K562 (cell line): ENCODE measurements around the gene AFAP1. TPM values are rescaled to one million over a fixed set of nuclear protein-coding genes. Genes with fewer than 3 reads are reported as not detected.

Source experiments
- ATAC-seq: fragments of 200-7000 bp; cut with Tn5 transposase; 3 replicates; pipeline ENCODE4 v1.9.1; 2020; ENCODE audit warnings: moderate library complexity
- BruUV-seq: library from RNA; stranded (reverse); fragments of 400-500 nt; replicated peaks from 2 replicates; lab custom pipeline; 2021; lab: Mats Ljungman, UMichigan
- CTCF ChIA-PET: fragments of 300-600 bp; formaldehyde crosslinking; extraction: SDS; loops from one replicate; lab custom pipeline; 2021; ENCODE audit warnings: low intra/inter-chr PET ratio; lab: Yijun Ruan, JAX
- POLR2A ChIA-PET: fragments of 300-600, 350-650 bp; sonication (Branson Sonifier 250); formaldehyde crosslinking; extraction: SDS; loops from one replicate; lab custom pipeline; 2021; ENCODE audit warnings: antibody characterized with exemption, inconsistent platforms; lab: Yijun Ruan, JAX
- DNase-seq, 4 experiments: peaks; one replicate each; pipeline versions ENCODE4 v3.0.0 to v3.0.0-alpha.2; 2011 to 2018; ENCODE audit warnings: low spot score in 3 of 4, mixed read lengths in 3 of 4; ENCODE audit errors: extremely low read depth in 1 of 4
- FAIRE-seq: peaks from 2 replicates; lab custom pipeline; 2011; peaks lifted over from hg19 to GRCh38; lab: Jason Lieb, UNC
- H2AFZ ChIP-seq: 2 replicates; pipeline ENCODE4 v1.6.0; 2011; ENCODE audit warnings: low read depth, low read length, control low read depth, inconsistent platforms
- H3K27ac ChIP-seq: fragments of 200-600 bp; 3 replicates; pipeline ENCODE4 v1.8.0; 2011; ENCODE audit warnings: low read depth, mild to moderate bottlenecking, control low read depth, inconsistent platforms, low read length, moderate library complexity, mixed read lengths; ENCODE audit errors: extremely low read depth
- H3K27me3 ChIP-seq, 2 experiments: fragments of 300-600 bp in 1 of 2; 2 replicates in 1 of 2; 3 replicates in 1 of 2; pipeline versions ENCODE4 v1.6.0 to v1.8.0; 2011; ENCODE audit warnings: inconsistent platforms in 2 of 2, low read length in 2 of 2, mild to moderate bottlenecking in 1 of 2, mixed read lengths in 1 of 2, moderate library complexity in 1 of 2; ENCODE audit not compliant: control insufficient read depth in 2 of 2, insufficient read depth in 2 of 2
- H3K36me3 ChIP-seq: fragments of 300-600 bp; 3 replicates; pipeline ENCODE4 v1.8.0; 2011; ENCODE audit warnings: mild to moderate bottlenecking, low read length, inconsistent platforms; ENCODE audit not compliant: control insufficient read depth, insufficient read depth
- H3K4me1 ChIP-seq, 2 experiments: fragments of 200-600 bp in 1 of 2; replicated peaks in 1 of 2; 2 replicates in 1 of 2; 3 replicates in 1 of 2; pipeline versions ENCODE4 v1.5.1 to v1.8.0; 2011; ENCODE audit warnings: inconsistent platforms in 2 of 2, low read length in 2 of 2, mild to moderate bottlenecking in 1 of 2, mixed read lengths in 1 of 2, moderate library complexity in 1 of 2; ENCODE audit not compliant: control insufficient read depth in 2 of 2, insufficient read depth in 2 of 2
- H3K4me2 ChIP-seq: 2 replicates; pipeline ENCODE4 v1.6.1; 2011; ENCODE audit warnings: low read length, control low read depth, inconsistent platforms, mixed read lengths; ENCODE audit not compliant: insufficient read depth
- H3K4me3 ChIP-seq: fragments of 200-600 bp; sonication (generic), shearing (Covaris generic); 2 replicates; pipeline ENCODE4 v1.5.1; 2016; ENCODE audit warnings: control low read depth, inconsistent platforms
- H3K79me2 ChIP-seq: fragments of 200-600 bp; 3 replicates; pipeline ENCODE4 v1.8.0; 2011; ENCODE audit warnings: low read length, inconsistent platforms; ENCODE audit not compliant: control insufficient read depth, insufficient read depth
- H3K9ac ChIP-seq, 2 experiments: 2 replicates each; pipeline versions ENCODE4 v1.6.0 to v1.6.1; 2011; ENCODE audit warnings: low read depth in 2 of 2, low read length in 2 of 2, control low read depth in 1 of 2, inconsistent platforms in 1 of 2, mild to moderate bottlenecking in 1 of 2, mixed read lengths in 1 of 2; ENCODE audit not compliant: insufficient read depth in 1 of 2
- H3K9me1 ChIP-seq: one replicate; pipeline ENCODE4 v1.6.0; 2011; ENCODE audit warnings: inconsistent platforms, mild to moderate bottlenecking, low read length, moderate library complexity; ENCODE audit not compliant: control insufficient read depth, insufficient read depth
- H3K9me3 ChIP-seq: replicated peaks from 2 replicates; pipeline ENCODE4 v1.5.1; 2011; ENCODE audit warnings: low read depth, low read length, inconsistent platforms; ENCODE audit not compliant: control insufficient read depth, insufficient read depth
- H4K20me1 ChIP-seq: replicated peaks from 2 replicates; pipeline ENCODE4 v1.6.1; 2011; ENCODE audit warnings: low read length, inconsistent platforms, mixed read lengths; ENCODE audit not compliant: control insufficient read depth, insufficient read depth
- ARID4B ChIP-seq: sonication (generic); formaldehyde crosslinking; IDR thresholded peaks from 2 replicates; pipeline ENCODE4 v1.8.0; 2022; ENCODE audit warnings: mild to moderate bottlenecking, missing genetic modification reagents
- CREB5 ChIP-seq: fragments of 250-450 bp; sonication (Bioruptor Pico); IDR thresholded peaks from 2 replicates; pipeline ENCODE4 v1.5.0; 2020; ENCODE audit warnings: mild to moderate bottlenecking
- CTCF ChIP-seq, 3 experiments: IDR thresholded peaks in 2 of 3; conservative IDR thresholded peaks in 1 of 3; 2 replicates each; pipeline ENCODE4 v1.5.1; 2011 to 2012; ENCODE audit warnings: low read length in 3 of 3, mild to moderate bottlenecking in 3 of 3, control low read depth in 2 of 3, improper control_type of control experiment in 1 of 3, inconsistent platforms in 1 of 3, low read depth in 1 of 3, mixed read lengths in 1 of 3, moderate library complexity in 1 of 3; ENCODE audit not compliant: insufficient read depth in 2 of 3
- GATAD2B ChIP-seq: fragments of 450-650 bp; IDR thresholded peaks from 2 replicates; pipeline ENCODE4 v1.6.1; 2017; ENCODE audit warnings: mild to moderate bottlenecking, borderline replicate concordance
- KLF16 ChIP-seq: IDR thresholded peaks from 2 replicates; pipeline ENCODE4 v1.6.1; 2016; ENCODE audit warnings: antibody characterized with exemption
- MAZ ChIP-seq, 2 experiments: fragments of 450-650 bp in 1 of 2; sonication (generic) in 1 of 2; formaldehyde crosslinking; IDR thresholded peaks in 1 of 2; conservative IDR thresholded peaks in 1 of 2; 2 replicates each; pipeline versions ENCODE4 v1.4.0 to v1.5.0; 2020; ENCODE audit warnings: mild to moderate bottlenecking in 1 of 2, missing genetic modification reagents in 1 of 2
- PURB ChIP-seq: sonication (generic); formaldehyde crosslinking; IDR thresholded peaks from 2 replicates; pipeline ENCODE4 v1.9.0; 2021; ENCODE audit warnings: low read depth, mild to moderate bottlenecking, missing genetic modification reagents
- SMC3 ChIP-seq: conservative IDR thresholded peaks from 2 replicates; pipeline ENCODE4 v1.6.1; 2011; ENCODE audit warnings: low read depth, low read length, improper control_type of control experiment; ENCODE audit not compliant: insufficient read depth
- SRSF9 ChIP-seq: fragments of 200-400 bp; formaldehyde crosslinking; IDR thresholded peaks from 2 replicates; pipeline ENCODE4 v1.6.1; 2017; ENCODE audit warnings: low read depth, low read length, borderline replicate concordance
- STAG1 ChIP-seq: sonication (generic); formaldehyde crosslinking; IDR thresholded peaks from 2 replicates; pipeline ENCODE4 v1.5.0; 2020; ENCODE audit warnings: missing genetic modification reagents, borderline replicate concordance
- XRCC5 ChIP-seq: fragments of 200-400 bp; formaldehyde crosslinking; IDR thresholded peaks from 2 replicates; pipeline ENCODE4 v1.6.1; 2017; ENCODE audit warnings: low read depth, mild to moderate bottlenecking, low read length
- ZKSCAN3 ChIP-seq: fragments of 250-450 bp; sonication (Bioruptor Pico); IDR thresholded peaks from 2 replicates; pipeline ENCODE4 v1.4.0; 2020
- WGBS: fragments of 100-300 bp; shearing (Covaris generic); methylation state at CpG from one replicate; pipeline ENCODE4 v1.1.6; 2016; ENCODE audit warnings: low coverage, mixed read lengths; ENCODE audit not compliant: insufficient coverage; ENCODE audit errors: missing lambda C conversion rate; 5-methylcytosine and 5-hydroxymethylcytosine counted together
- in situ Hi-C: fragments of 300-500 bp; cut with MboI; formaldehyde crosslinking; loops from 4 replicates; pipeline ENCODE4 v1.15.0; 2018; ENCODE audit warnings: inconsistent platforms, mixed read lengths
- intact Hi-C: fragments of 100-400 bp; cut with micrococcal nuclease; formaldehyde crosslinking; loops from 2 replicates; pipeline ENCODE4 v1.14.2; 2022
- polyA plus RNA-seq, 8 experiments: library from polyadenylated mRNA; depleted of rRNA in 4 of 8; stranded (reverse) in 5 of 8; unstranded in 3 of 8; fragments of >200 nt; fragmentation: Nextera tagmentation in 2 of 8; fragmentation: Illumina TruSeq in 1 of 8; extraction: Ambion mirVana in 2 of 8; extraction: Trizol in 1 of 8; gene quantifications; 2 replicates each; pipeline versions ENCODE4 v1.2.1 to v1.2.3, GENCODE V29; 2011 to 2014; ENCODE audit warnings: inconsistent platforms in 1 of 8, missing spikeins in 1 of 8
- total RNA-seq, 7 experiments: library from RNA; depleted of rRNA in 6 of 7; stranded (reverse); fragments of >200 nt in 6 of 7; fragmentation: Illumina TruSeq in 2 of 7; extraction: Trizol in 2 of 7; gene quantifications; 2 replicates each; pipeline versions ENCODE4 v1.2.1 to v1.2.3, GENCODE V29; 2011 to 2021; ENCODE audit warnings: low replicate concordance in 1 of 7

The AFAP1 gene
- total and polyA plus RNA-seq, 9 of the 15 experiments (the other 6 are each of a cell fraction or from before 2014, with no cell fraction given), result 0.07 to 0.42 (median 0.12) TPM; not detected in 1

GRCh38 chr4:7802093-7802726 is 137.5 kb downstream of the AFAP1 start:
- no peaks in the 10 kb centered on the region; a peak in 2 of 5 replicates for H3K4me1 ChIP-seq
- H4K20me1 ChIP-seq, result no peaks in the 10 kb centered on the region; the same call in 1 of the 2 replicates
- no peak overlapping the region for H3K27ac ChIP-seq
- ChIA-PET CTCF (interaction anchor here (0.5 to 0.8 kb wide), 5 partner anchors 41 to 1400 kb away, joined by 3 to 5 read pairs (median 4); no protein-coding TSS in a partner anchor), POLR2A (interaction anchor here (0.6 kb wide), 2 partner anchors 39 to 674 kb away, joined by 3 to 4 read pairs; no protein-coding TSS in a partner anchor)
- intact Hi-C loops, result loop anchor here (5.0 to 10.0 kb wide), 3 partner anchors 40 to 607 kb away; partner anchors contain the start of gene SORCS2
- no TSS peak for BruUV-seq
- H2AFZ ChIP-seq, result no peak overlapping the region
- no peaks in the 10 kb centered on the region for H3K9me3 ChIP-seq
- FAIRE-seq, result peak; percentile 88
- no peak overlapping the region for H3K9ac ChIP-seq
- in situ Hi-C loops, result loop anchor here (5.0 kb wide), 2 partner anchors 50 to 185 kb away; no protein-coding TSS in a partner anchor
- H3K79me2 ChIP-seq, result no peaks in the 10 kb centered on the region
- H3K4me2 ChIP-seq, result no peak overlapping the region
- WGBS, result 20% methylated on average over 6 of the region's 6 CpGs
- H3K9me1 ChIP-seq, result no peaks in the 10 kb centered on the region
- H3K36me3 ChIP-seq, result no peaks in the 10 kb centered on the region
- DNase-seq, result peak; percentile 76 to 90 (median 84)
- peaks cover 18 to 55% of the 10 kb centered on the region in 2 experiments for H3K27me3 ChIP-seq
- ATAC-seq, result peak; percentile 94
- H3K4me3 ChIP-seq, result no peak overlapping the region
- 0 out of 2 replicates have a peak, but pooled peaks have one; percentile 64 for TF ChIP-seq XRCC5
- no peak for TF ChIP-seq SRSF9
- TF ChIP-seq ZKSCAN3 (CRISPR knock-in tag), result no peak
- TF ChIP-seq CREB5 (CRISPR knock-in tag), result no peak
- no peak for TF ChIP-seq ARID4B
- 0 out of 4 replicates have a peak, but pooled peaks of 1 of the 2 experiments have one; percentile 39 for TF ChIP-seq MAZ (CRISPR knock-in tag; conservative IDR thresholded peaks at IDR 0.05 in 1 of 2, IDR thresholded peaks at IDR 0.05 in 1 of 2)
- TF ChIP-seq KLF16, result 0 out of 2 replicates have a peak, but pooled peaks have one; percentile 10
- peak; percentile 66 for TF ChIP-seq SMC3
- TF ChIP-seq CTCF (IDR thresholded peaks at IDR 0.05 in 2 of 3, conservative IDR thresholded peaks at IDR 0.05 in 1 of 3; ENCODE audit: insufficient read depth in 2 of 3, low read depth in 1 of 3, low read length in 3 of 3), result peak; percentile 84 to 94 (median 89)
- no peak for TF ChIP-seq GATAD2B
- no peak for TF ChIP-seq PURB (CRISPR knock-in tag)
- peak; percentile 42; the same call in 1 of the 2 replicates for TF ChIP-seq STAG1 (CRISPR knock-in tag)
